ENCODE results near the gene SORBS1.
A peak's percentile ranks its signal among the peaks of the same experiment; 100 is the strongest.

GRCh38 chr10:95456516-95456915, 104.7 kb downstream of the SORBS1 start:
- TF ChIP-seq EZH2 (IDR thresholded peaks at IDR 0.05; ENCODE audit: low read length, unreplicated experiment) = no peak
- TF ChIP-seq, protein P1, sequence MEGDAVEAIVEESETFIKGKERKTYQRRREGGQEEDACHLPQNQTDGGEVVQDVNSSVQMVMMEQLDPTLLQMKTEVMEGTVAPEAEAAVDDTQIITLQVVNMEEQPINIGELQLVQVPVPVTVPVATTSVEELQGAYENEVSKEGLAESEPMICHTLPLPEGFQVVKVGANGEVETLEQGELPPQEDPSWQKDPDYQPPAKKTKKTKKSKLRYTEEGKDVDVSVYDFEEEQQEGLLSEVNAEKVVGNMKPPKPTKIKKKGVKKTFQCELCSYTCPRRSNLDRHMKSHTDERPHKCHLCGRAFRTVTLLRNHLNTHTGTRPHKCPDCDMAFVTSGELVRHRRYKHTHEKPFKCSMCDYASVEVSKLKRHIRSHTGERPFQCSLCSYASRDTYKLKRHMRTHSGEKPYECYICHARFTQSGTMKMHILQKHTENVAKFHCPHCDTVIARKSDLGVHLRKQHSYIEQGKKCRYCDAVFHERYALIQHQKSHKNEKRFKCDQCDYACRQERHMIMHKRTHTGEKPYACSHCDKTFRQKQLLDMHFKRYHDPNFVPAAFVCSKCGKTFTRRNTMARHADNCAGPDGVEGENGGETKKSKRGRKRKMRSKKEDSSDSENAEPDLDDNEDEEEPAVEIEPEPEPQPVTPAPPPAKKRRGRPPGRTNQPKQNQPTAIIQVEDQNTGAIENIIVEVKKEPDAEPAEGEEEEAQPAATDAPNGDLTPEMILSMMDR (conservative IDR thresholded peaks at IDR 0.05; ENCODE audit: low read depth, low read length) = 0 out of 2 replicates have a peak, but pooled peaks have one; percentile 9
